Kidney epithelial cell (primary cell): ENCODE data around the gene ATF7IP2. TPM values are rescaled to one million over a fixed set of nuclear protein-coding genes. Genes with fewer than 3 reads are reported as not detected.

ENCODE experiments used
- DNase-seq: peaks from one replicate; pipeline ENCODE4 v3.0.0-alpha.2; 2010; ENCODE audit warnings: low read depth
- H3K27me3 ChIP-seq: 2 replicates; pipeline ENCODE4 v1.6.0; 2011; ENCODE audit warnings: low read length; ENCODE audit not compliant: control insufficient read depth, insufficient read depth
- H3K36me3 ChIP-seq: 2 replicates; pipeline ENCODE4 v1.5.1; 2011; ENCODE audit warnings: low read length; ENCODE audit not compliant: control insufficient read depth, insufficient read depth
- H3K4me3 ChIP-seq: 2 replicates; pipeline ENCODE4 v1.5.1; 2011; ENCODE audit warnings: low read depth, mild to moderate bottlenecking, control low read depth, low read length
- total RNA-seq: library from RNA; depleted of rRNA; stranded (reverse); fragments of >200 nt; gene quantifications from 2 replicates; pipeline ENCODE4 v1.2.3, GENCODE V29; 2015
- TF ChIP-seq, protein P1 (sequence below): IDR thresholded peaks from 2 replicates; pipeline ENCODE4 v1.5.1; 2011; ENCODE audit warnings: mild to moderate bottlenecking, moderate library complexity, low read length, control low read depth, inconsistent platforms; ENCODE audit not compliant: insufficient read depth, poor library complexity, severe bottlenecking

Gene ATF7IP2
- total RNA-seq, 1 donor from 2014 or later, result 4.6 TPM

DNA sequence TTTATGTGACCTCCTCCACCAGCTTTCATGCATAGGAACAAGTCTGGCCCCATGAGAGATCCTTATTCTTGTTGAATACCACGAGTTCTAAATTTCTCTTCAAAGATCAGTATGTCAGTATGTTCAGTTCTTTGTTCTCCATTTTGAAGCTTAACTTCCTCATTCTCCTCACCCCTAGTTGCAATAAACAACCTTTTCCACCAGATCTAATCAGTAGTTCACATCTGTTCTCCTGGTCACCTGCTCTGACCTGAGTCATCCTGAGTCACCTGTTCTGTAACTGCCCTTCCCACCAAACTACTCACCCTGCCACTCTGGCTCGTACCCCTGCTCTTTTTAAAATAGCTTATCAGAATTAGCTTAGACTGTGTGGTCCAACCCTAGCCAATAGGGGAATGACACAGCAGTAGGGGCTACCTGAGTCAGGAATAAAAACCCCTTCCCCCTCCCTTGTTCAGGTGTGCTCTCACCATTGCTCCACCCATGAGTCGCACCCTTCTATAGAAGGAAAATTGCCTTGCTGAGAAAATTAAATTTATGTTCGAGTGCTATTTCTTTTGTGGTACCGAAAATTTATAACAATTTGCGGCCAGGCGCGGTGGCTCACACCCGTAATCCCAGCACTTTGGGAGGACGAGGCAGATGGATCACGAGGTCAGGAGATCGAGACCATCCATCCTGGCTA, 100.0 kb downstream of the ATF7IP2 start:
- TF ChIP-seq, protein P1, sequence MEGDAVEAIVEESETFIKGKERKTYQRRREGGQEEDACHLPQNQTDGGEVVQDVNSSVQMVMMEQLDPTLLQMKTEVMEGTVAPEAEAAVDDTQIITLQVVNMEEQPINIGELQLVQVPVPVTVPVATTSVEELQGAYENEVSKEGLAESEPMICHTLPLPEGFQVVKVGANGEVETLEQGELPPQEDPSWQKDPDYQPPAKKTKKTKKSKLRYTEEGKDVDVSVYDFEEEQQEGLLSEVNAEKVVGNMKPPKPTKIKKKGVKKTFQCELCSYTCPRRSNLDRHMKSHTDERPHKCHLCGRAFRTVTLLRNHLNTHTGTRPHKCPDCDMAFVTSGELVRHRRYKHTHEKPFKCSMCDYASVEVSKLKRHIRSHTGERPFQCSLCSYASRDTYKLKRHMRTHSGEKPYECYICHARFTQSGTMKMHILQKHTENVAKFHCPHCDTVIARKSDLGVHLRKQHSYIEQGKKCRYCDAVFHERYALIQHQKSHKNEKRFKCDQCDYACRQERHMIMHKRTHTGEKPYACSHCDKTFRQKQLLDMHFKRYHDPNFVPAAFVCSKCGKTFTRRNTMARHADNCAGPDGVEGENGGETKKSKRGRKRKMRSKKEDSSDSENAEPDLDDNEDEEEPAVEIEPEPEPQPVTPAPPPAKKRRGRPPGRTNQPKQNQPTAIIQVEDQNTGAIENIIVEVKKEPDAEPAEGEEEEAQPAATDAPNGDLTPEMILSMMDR, result no peak
- no peaks in the 10 kb centered on the region for H3K36me3 ChIP-seq
- no peak overlapping the region for H3K4me3 ChIP-seq
- no peaks in the 10 kb centered on the region for H3K27me3 ChIP-seq
- no peak for DNase-seq

DNA sequence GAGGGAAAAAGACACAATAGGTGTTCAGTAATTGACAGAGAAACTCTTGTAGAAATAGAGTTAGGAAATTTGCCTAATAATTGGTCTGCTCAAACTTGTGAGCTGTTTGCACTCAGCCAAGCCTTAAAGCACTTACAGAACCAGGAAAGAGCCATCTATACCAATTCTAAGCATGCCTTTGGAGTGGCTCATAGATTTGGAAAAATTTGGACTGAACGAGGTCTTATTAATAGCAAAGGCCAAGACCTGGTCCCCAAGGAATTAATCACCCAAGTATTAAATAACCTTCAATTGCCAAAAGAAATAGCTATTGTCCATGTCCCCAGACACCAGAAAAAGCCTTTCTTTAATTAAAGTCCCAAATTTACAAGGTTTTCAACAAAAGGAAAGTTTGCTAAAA, 104.3 kb downstream of the ATF7IP2 start:
- TF ChIP-seq, protein P1, result no peak
- Histone ChIP-seq H3K36me3 (no peaks in the 10 kb centered on the region), H3K27me3 (no peaks in the 10 kb centered on the region)

DNA sequence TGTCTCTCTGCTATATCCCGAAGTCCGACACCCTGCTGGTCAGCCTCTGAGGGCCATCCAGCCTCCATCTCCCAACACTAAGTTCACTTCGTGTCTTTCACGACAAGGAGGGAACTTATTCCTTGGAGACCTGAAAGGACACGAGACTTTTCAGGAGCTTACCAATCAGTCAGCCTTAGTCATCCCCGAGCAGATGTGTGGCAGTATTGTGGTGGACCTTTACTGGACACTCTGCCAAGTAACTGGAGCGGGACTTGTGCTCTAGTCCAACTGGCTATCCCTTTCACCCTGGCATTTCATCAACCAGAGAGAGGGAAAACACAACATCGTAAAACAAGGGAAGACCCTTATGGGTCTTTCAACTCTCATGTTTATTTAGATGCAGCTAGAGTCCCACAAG, 107.4 kb downstream of the ATF7IP2 start:
- H3K36me3 ChIP-seq, result no peaks in the 10 kb centered on the region
- no peak for DNase-seq
- TF ChIP-seq, protein P1, result no peak
- H3K27me3 ChIP-seq, result no peaks in the 10 kb centered on the region
- H3K4me3 ChIP-seq, result no peak overlapping the region

More for the DNA sequence above, 104.3 kb downstream of the ATF7IP2 start:
- H3K4me3 ChIP-seq, result no peak overlapping the region
- DNase-seq, result no peak

DNA sequence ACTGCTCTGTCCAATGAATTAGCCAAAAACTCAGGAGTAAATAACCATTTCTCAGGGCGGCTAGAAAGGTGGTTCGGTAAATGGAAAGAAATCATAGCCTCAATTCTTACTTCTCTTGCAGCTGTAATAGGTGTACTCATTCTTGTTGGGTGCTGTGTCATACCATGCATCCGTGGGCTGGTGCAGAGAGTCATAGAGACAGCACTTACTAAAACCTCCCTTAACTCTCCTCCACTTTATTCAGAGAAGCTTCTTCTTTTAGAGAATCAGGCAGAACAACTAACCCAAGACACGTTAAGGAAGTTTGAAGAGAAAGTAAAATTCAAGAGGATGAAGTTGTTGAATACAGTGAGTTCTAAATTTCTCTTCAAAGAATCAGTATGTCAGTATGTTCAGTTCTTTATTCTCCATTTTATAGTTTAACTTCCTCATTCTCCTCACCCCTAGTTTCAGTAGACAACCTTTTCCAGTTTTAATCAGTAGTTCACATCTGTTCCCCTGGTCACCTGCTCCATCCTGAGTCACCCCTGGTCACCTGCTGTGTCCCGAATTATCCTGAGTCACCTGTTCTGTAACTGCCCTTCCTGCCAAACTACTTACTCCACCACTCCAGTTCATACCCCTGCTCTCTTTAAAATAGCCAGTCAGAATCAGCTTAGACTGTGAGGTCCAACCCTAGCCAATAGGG, 108.6 kb downstream of the ATF7IP2 start:
- DNase-seq, result no peak
- no peak overlapping the region for H3K4me3 ChIP-seq
- TF ChIP-seq, protein P1, result no peak
- no peaks in the 10 kb centered on the region for H3K36me3 ChIP-seq
- no peaks in the 10 kb centered on the region for H3K27me3 ChIP-seq

- TF ChIP-seq, protein P1, result no peak
- no peaks in the 10 kb centered on the region for H3K27me3 ChIP-seq
- H3K4me3 ChIP-seq, result no peak overlapping the region
- no peak for DNase-seq
- H3K36me3 ChIP-seq, result no peaks in the 10 kb centered on the region
These were observed 109.1 kb downstream of the ATF7IP2 start for GRCh38 chr16:10495031-10495345.
